ENCODE data around the gene MBNL1.

The MBNL1 gene

DNA sequence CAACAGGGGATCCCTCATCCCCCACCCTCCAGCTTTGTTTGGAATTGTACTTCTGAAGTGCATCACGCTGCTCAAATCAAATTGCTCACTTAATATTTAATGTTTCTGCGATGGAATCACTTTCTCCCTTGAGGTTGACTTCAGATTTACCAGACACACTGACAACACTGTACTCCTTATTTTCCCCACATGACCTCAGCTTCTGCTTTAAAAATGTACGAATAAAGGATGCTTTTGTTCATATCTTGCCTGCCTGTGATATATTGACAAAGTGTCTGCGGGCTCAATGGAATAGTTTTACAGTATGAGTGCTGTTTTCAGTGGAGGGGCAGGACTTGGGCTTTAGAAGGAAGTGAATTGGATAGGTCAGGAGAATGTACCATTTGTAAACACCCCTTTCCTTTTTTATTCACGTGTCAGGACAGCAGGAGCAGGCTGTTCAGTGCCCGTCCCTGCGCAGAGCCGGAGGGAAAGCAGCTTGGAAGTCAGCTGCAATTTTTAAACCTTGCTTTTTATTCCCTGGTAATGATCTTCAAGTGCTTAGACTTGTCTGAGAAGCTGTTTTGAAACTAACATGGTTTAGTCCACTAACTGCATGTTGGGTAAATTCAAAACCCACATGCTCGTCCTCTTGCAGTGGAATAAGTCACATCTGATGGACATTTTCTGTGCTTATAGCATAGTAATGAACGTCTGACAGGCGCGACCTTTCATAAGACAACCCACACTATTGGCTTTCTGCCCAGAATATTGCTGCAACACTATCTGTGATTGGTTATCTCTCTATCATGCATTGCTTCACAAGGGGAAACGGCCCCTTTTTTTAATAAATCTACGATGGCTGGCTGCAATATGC is 29.9 kb downstream of the MBNL1 start:
- peak in 1 of 2 donors; percentile 58 for DNase-seq (ENCODE audit: low read depth in 2 of 2)

- no peak for DNase-seq (ENCODE audit: low read depth in 2 of 2)
Observed at GRCh38 chr3:152299249-152299976, 30.7 kb downstream of the MBNL1 start.

GRCh38 chr3:152300029-152300731 is 31.5 kb downstream of the MBNL1 start:
- no peak for DNase-seq (ENCODE audit: low read depth in 2 of 2)

GRCh38 chr3:152301745-152302181 is 33.0 kb downstream of the MBNL1 start:
- no peak for DNase-seq (ENCODE audit: low read depth in 2 of 2)

GRCh38 chr3:152302521-152303021 is 33.8 kb downstream of the MBNL1 start:
- no peak for DNase-seq (ENCODE audit: low read depth in 2 of 2)

DNA sequence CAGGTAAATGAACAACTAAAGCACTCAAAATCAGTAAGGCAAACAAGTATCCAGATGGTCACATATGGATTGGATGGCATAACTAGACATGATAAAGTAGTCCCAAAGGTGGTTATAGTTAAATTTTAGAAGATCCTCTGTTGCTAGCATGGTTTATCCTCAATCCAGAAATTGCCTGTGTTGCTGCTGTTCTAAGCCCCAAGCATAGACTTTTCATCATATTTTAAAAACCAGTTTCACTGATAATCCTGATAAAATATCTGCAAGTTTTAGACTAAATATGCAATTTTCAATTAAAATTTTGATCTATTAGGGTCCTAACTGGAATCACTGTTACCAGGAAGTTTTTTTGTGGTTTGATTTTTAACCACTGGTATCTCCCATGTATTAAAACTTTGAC is 35.4 kb downstream of the MBNL1 start:
- no peak for DNase-seq (ENCODE audit: low read depth in 2 of 2)

- no peak for DNase-seq (ENCODE audit: low read depth in 2 of 2)
Observed at GRCh38 chr3:152305075-152305474, 36.3 kb downstream of the MBNL1 start.

- DNase-seq (ENCODE audit: low read depth in 2 of 2) = no peak
Observed at GRCh38 chr3:152307829-152308474, 39.2 kb downstream of the MBNL1 start.

DNA sequence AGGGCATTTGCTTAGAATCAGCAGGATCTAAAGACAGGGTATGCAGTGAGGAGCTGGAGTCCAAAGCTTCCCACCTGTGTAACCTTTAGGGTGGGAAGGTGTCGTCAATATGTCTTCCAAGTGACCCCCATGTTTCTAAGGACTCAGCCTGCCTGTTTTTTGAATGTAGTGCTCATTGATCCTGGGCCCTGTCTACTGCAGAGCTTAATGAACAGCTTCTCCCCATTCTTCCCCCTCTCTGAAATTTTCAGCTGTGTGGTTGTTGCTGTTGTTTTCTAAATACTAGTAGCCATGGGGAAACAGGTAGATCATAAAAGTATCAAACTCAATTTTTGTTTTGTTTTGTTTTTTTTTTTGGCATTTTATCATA is 39.7 kb downstream of the MBNL1 start:
- no peak for DNase-seq (ENCODE audit: low read depth in 2 of 2)

- DNase-seq (ENCODE audit: low read depth in 2 of 2) = no peak
Observed at GRCh38 chr3:152309031-152309430, 40.3 kb downstream of the MBNL1 start.

DNA sequence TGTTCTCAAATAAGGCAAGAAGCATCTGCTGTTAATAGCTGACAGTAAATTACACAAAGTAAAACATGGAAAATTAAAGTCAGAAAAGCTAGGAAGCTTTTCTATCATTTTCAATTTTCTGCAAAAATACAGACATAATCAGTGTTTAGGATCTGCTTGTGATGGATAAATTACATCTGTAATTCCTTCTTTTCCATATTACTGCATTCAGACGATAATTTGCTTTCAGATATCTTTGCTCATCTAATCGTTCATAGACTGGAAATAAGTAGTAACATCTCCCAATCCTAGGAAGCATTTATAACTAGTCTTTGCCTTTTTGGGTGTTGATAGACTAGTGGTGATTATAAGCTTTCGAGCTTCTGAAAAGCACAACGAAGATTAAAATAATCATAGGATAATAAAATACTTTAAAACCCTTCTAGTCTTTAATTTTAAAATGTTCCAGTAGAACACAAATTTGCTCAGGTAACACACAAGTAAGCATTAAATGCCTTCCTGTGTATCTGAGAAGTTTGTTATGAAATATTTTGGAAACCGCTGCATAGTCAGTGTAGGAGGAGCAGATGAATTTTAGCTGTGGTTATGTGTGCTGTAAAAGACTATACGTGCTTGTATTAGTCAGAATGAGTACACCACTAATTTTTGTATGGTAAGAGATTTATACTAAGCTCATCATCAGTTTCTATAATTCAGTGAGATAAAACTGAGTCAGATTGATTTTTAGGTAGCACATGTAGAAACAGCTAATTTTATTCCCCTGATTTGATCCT is 41.0 kb downstream of the MBNL1 start:
- DNase-seq (ENCODE audit: low read depth in 2 of 2) = no peak

DNA sequence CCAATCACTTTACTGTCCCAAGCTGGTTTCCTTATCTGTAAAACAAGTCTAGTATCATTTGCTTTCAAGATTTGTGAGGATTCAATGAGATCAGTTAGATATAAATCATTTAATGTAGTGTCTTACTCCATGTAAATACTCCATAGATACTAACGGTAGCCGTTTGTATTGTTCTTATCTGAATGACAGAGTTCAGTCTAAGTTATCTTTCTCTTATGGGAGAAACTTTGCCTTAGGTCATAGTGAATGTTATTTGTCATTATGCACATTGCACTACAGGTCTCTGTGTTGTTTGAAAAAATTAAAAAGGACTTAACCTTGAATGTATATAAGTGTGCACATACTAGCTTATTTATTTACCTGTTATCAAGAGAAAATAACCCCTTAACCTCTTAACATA is 44.7 kb downstream of the MBNL1 start:
- DNase-seq (ENCODE audit: low read depth in 2 of 2) = no peak

DNA sequence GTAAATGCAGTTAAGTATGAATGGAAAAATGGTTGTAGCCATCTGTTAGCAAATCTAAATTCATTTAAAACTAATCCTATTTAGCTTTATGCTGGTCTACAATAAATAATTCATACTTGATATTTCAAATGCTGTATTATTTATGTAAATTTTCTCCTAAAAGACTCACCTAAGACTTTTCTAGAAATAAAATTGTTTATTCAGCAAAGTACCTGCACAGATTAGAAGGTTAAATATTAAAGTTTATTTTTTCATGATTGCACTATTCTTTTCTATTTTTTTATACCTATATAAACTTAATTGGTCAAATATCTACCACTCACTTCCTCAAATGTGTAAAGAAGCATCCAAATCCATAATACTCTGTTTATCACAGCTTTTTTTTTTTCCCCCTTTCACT is 45.2 kb downstream of the MBNL1 start:
- DNase-seq (ENCODE audit: low read depth in 2 of 2) = no peak

DNA sequence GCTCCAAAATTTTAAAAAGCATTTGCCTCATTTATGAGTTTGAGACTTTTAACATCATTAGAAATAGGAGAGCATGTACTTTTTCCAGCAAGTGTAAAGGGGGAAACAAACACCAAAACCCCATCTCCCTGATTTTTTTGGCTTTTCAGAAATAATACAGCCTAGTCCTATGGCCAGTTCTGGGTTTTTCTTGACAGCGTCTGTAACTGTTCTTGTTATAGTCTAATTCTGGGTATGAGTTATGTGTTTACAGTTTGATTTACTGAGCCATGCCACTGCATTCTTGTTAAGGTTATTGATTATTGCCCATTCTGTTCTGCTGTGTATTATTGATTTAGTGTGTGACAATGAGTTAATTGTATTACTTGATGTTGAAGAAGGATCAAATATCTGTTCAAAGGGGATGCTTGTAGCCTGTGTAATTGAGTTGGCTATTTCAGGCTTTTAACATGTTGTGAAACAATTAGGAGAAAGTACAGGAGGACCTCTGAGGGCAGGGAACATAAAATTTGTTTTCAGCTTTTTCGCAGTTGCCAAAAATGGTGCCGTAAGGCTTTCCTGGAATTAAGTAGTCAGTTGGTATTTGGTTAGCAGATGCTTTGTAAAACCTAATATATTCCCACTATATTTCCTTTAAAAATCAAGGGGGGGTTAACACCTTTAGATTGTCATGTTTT is 46.1 kb downstream of the MBNL1 start:
- DNase-seq (ENCODE audit: low read depth in 2 of 2) = no peak

DNA sequence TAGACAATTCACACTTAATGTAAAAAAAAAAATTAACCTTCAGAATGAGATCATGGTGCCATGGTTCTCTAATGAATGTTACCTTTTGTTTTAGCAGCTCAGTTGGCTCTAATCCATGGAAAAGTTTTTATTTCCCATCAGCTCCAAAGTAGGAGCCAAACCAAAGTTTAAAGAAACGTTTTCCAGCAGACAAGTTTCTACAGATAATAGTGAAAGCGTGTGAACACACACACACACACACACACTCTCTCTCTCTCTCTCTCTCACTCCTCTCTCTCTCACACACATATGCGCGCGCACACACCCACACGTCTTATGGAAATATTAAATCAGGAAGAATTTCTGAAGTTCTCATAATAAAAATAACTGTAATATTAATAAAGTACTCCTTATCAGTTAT is 46.9 kb downstream of the MBNL1 start:
- peak in 1 of 2 donors; percentile 21 for DNase-seq (ENCODE audit: low read depth in 2 of 2)

- DNase-seq (ENCODE audit: low read depth in 2 of 2) = no peak
Observed at GRCh38 chr3:152316318-152316717, 47.6 kb downstream of the MBNL1 start.

- DNase-seq (ENCODE audit: low read depth in 2 of 2) = no peak
Observed at GRCh38 chr3:152317184-152317583, 48.5 kb downstream of the MBNL1 start.

GRCh38 chr3:152317956-152318355 is 49.2 kb downstream of the MBNL1 start:
- no peak for DNase-seq (ENCODE audit: low read depth in 2 of 2)

DNA sequence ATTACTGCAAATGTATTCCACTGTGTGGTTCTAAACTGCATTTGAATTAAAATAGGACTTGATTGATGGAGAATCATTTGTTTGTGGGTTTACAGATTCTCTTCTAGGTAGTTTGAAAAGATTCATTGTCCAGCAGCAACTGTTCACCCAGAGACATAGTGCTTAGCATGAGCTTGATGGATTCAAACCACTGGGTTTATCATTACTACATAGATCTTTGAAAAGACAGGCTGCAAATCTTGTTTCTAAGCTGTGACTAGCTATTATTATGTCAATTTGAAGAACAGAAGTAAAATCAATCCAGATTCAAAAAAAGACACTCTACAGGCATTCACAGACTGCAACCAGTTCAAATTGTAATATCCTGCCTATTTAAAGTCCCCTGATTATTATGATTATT is 49.8 kb downstream of the MBNL1 start:
- no peak for DNase-seq (ENCODE audit: low read depth in 2 of 2)

DNA sequence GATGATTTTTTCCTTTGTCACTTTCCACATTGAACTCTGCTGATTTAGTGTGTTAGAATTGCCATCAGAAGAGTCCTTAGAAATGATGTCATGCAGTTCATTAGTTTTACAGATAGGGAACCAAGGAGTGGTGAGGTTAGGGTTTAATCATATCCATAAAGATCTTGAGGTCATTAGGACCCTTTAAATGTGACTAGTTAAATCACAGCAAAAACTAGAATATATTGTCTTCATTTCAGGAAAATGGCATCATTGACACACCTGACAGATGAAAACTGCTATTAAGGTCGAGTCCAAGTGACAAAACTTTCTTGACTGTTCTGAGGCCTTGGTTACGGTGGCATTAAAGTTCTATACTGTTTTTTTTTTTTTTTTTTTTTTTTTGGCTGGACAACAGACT is 50.5 kb downstream of the MBNL1 start:
- DNase-seq (ENCODE audit: low read depth in 2 of 2) = no peak
